ENCODE results near the gene CCDC90B.

CCDC90B gene

GRCh38 chr11:83252266-83252665 is 33.9 kb downstream of the CCDC90B start:
- no peak overlapping the region for H3K4me2 ChIP-seq (ENCODE audit: insufficient read depth, low read length, poor library complexity, severe bottlenecking)
- WGBS, 2 donors (ENCODE audit: extremely low coverage in 2 of 2, insufficient read length in 2 of 2, insufficient replicate concordance in 1 of 2): no CpG with 5 or more reads among the region's 2 CpGs

GRCh38 chr11:83249972-83250593 is 36.1 kb downstream of the CCDC90B start:
- Histone ChIP-seq H3K36me3 (replicated peaks in 1 of 2; ENCODE audit: control insufficient read depth in 2 of 2, insufficient read depth in 2 of 2, low read length in 2 of 2) (peaks cover 0 to 9% of the 10 kb centered on the region in 2 donors), H4K91ac (ENCODE audit: low read depth, low read length, poor library complexity) (no peak overlapping the region), H3K9me3 (replicated peaks in 1 of 2; ENCODE audit: control insufficient read depth in 2 of 2, insufficient read depth in 1 of 2, low read depth in 1 of 2, low read length in 2 of 2) (no peaks in the 10 kb centered on the region), H3K14ac (ENCODE audit: low read length) (no peak overlapping the region), H4K8ac (ENCODE audit: low read depth, low read length) (no peak overlapping the region), H3K9ac (ENCODE audit: low read depth, low read length, poor library complexity) (no peak overlapping the region), H2BK5ac (ENCODE audit: low read length) (no peak overlapping the region), H2AFZ (ENCODE audit: low read length) (no peak overlapping the region), H3K4me2 (ENCODE audit: insufficient read depth, low read length, poor library complexity, severe bottlenecking) (no peak overlapping the region), H3K4me3 (ENCODE audit: low read length in 2 of 2) (no peak overlapping the region), H2BK120ac (ENCODE audit: low read depth, low read length) (no peak overlapping the region), H3K23ac (ENCODE audit: low read depth, low read length, poor library complexity) (no peak overlapping the region), H3K4ac (ENCODE audit: low read length) (no peak overlapping the region), H3K4me1 (ENCODE audit: control insufficient read depth in 2 of 2, insufficient read depth in 1 of 2, low read depth in 1 of 2, low read length in 2 of 2) (no peaks in the 10 kb centered on the region), H2BK12ac (ENCODE audit: low read length) (no peak overlapping the region), H3K18ac (ENCODE audit: low read length) (no peak overlapping the region), H2BK15ac (ENCODE audit: low read length) (no peak overlapping the region), H3K27me3 (ENCODE audit: control insufficient read depth in 3 of 3, insufficient read depth in 3 of 3, low read depth in 1 of 3, low read length in 3 of 3) (no peaks in the 10 kb centered on the region), H3K27ac (replicated peaks; ENCODE audit: low read length) (no peak overlapping the region), H2AK5ac (ENCODE audit: low read depth, low read length) (no peak overlapping the region), H3K79me1 (ENCODE audit: low read depth, low read length) (no peaks in the 10 kb centered on the region)
- DNase-seq (ENCODE audit: low spot score): no peak
- no CpG with 5 or more reads among the region's 4 CpGs for WGBS, 2 donors (ENCODE audit: extremely low coverage in 2 of 2, insufficient read length in 2 of 2, insufficient replicate concordance in 1 of 2)

More at GRCh38 chr11:83252266-83252665, 33.9 kb downstream of the CCDC90B start:
- Histone ChIP-seq H2BK120ac (ENCODE audit: low read depth, low read length) (no peak overlapping the region), H2AK5ac (ENCODE audit: low read depth, low read length) (no peak overlapping the region), H4K91ac (ENCODE audit: low read depth, low read length, poor library complexity) (no peak overlapping the region), H3K79me1 (ENCODE audit: low read depth, low read length) (no peaks in the 10 kb centered on the region), H2BK5ac (ENCODE audit: low read length) (no peak overlapping the region), H3K14ac (ENCODE audit: low read length) (no peak overlapping the region), H3K4me3 (ENCODE audit: low read length in 2 of 2) (no peak overlapping the region), H2BK12ac (ENCODE audit: low read length) (no peak overlapping the region), H3K9me3 (replicated peaks in 1 of 2; ENCODE audit: control insufficient read depth in 2 of 2, insufficient read depth in 1 of 2, low read depth in 1 of 2, low read length in 2 of 2) (no peaks in the 10 kb centered on the region), H3K18ac (ENCODE audit: low read length) (no peak overlapping the region), H3K9ac (ENCODE audit: low read depth, low read length, poor library complexity) (no peak overlapping the region), H3K27ac (replicated peaks; ENCODE audit: low read length) (no peak overlapping the region), H3K36me3 (replicated peaks in 1 of 2; ENCODE audit: control insufficient read depth in 2 of 2, insufficient read depth in 2 of 2, low read length in 2 of 2) (peaks cover 2 to 17% of the 10 kb centered on the region in 2 donors), H3K23ac (ENCODE audit: low read depth, low read length, poor library complexity) (no peak overlapping the region), H3K4me1 (ENCODE audit: control insufficient read depth in 2 of 2, insufficient read depth in 1 of 2, low read depth in 1 of 2, low read length in 2 of 2) (no peaks in the 10 kb centered on the region), H2AFZ (ENCODE audit: low read length) (no peak overlapping the region), H3K27me3 (ENCODE audit: control insufficient read depth in 3 of 3, insufficient read depth in 3 of 3, low read depth in 1 of 3, low read length in 3 of 3) (no peaks in the 10 kb centered on the region), H3K4ac (ENCODE audit: low read length) (no peak overlapping the region), H2BK15ac (ENCODE audit: low read length) (no peak overlapping the region), H4K8ac (ENCODE audit: low read depth, low read length) (no peak overlapping the region)
- no peak for DNase-seq (ENCODE audit: low spot score)

DNA sequence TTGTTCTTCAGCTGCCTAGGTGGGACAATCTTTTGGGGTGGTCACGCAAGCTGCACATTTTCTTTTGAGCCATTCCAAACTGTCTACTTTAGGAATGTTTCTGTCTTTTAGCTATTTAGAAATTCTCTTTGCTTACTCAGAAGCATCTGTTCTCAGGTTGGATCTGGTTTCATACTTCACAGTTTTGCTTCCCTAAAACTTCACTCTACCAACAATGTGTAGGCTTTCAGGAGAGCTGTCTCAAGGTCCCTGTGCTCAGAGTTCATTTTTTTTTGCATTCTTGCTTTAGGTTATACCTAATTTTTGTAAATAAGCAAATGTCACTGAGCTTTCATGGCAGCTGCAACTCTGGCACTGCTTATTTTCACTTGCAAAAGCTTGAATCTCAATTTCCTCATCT is 36.7 kb downstream of the CCDC90B start:
- Histone ChIP-seq H2BK120ac (ENCODE audit: low read depth, low read length) (no peak overlapping the region), H4K8ac (ENCODE audit: low read depth, low read length) (no peak overlapping the region), H3K79me1 (ENCODE audit: low read depth, low read length) (no peaks in the 10 kb centered on the region), H3K9ac (ENCODE audit: low read depth, low read length, poor library complexity) (no peak overlapping the region), H2BK5ac (ENCODE audit: low read length) (no peak overlapping the region), H2AFZ (ENCODE audit: low read length) (no peak overlapping the region), H3K23ac (ENCODE audit: low read depth, low read length, poor library complexity) (no peak overlapping the region), H3K4me3 (ENCODE audit: low read length in 2 of 2) (no peak overlapping the region), H3K14ac (ENCODE audit: low read length) (no peak overlapping the region), H3K4ac (ENCODE audit: low read length) (no peak overlapping the region), H2BK15ac (ENCODE audit: low read length) (no peak overlapping the region), H3K36me3 (replicated peaks in 1 of 2; ENCODE audit: control insufficient read depth in 2 of 2, insufficient read depth in 2 of 2, low read length in 2 of 2) (peaks cover 0 to 5% of the 10 kb centered on the region in 2 donors), H3K4me1 (ENCODE audit: control insufficient read depth in 2 of 2, insufficient read depth in 1 of 2, low read depth in 1 of 2, low read length in 2 of 2) (no peaks in the 10 kb centered on the region), H3K9me3 (replicated peaks in 1 of 2; ENCODE audit: control insufficient read depth in 2 of 2, insufficient read depth in 1 of 2, low read depth in 1 of 2, low read length in 2 of 2) (no peaks in the 10 kb centered on the region), H3K18ac (ENCODE audit: low read length) (no peak overlapping the region), H3K27me3 (ENCODE audit: control insufficient read depth in 3 of 3, insufficient read depth in 3 of 3, low read depth in 1 of 3, low read length in 3 of 3) (no peaks in the 10 kb centered on the region), H3K4me2 (ENCODE audit: insufficient read depth, low read length, poor library complexity, severe bottlenecking) (no peak overlapping the region), H2AK5ac (ENCODE audit: low read depth, low read length) (no peak overlapping the region), H2BK12ac (ENCODE audit: low read length) (no peak overlapping the region), H4K91ac (ENCODE audit: low read depth, low read length, poor library complexity) (no peak overlapping the region), H3K27ac (replicated peaks; ENCODE audit: low read length) (no peak overlapping the region)
- no CpG with 5 or more reads among the region's 1 CpG for WGBS, 2 donors (ENCODE audit: extremely low coverage in 2 of 2, insufficient read length in 2 of 2, insufficient replicate concordance in 1 of 2)
- no peak for DNase-seq (ENCODE audit: low spot score)

DNA sequence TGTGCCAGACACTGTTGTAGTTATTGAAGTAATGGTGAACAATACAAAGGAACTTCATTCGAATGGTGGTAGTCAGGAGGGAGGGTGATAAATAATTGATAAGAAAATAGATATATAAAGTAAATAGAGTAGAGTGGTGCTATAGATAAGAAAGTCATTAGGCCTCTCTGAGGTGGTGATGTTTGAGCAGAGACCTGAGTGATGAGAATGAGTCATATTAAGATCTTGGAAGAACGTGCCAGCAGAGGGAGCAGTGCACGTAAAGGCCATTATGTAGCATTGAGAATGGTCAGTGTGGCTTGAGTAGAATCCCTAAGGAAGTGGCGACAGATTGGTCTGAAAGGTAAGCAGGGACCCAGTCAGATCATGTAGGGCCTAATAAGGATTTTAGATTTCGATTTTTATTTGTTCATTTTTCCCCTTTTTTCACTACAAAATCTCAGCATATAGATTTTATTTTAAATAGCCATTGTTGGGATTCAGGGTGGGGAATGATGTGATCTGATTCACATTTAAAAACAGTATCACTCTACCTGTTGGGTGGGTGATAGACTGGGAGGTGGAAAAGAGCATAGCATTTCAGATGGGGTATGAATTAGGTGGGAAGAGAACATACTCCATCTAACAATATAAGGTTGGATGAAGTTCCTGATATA is 44.7 kb downstream of the CCDC90B start:
- H2BK120ac ChIP-seq (ENCODE audit: low read depth, low read length): no peak overlapping the region
- H2AFZ ChIP-seq (ENCODE audit: low read length): no peak overlapping the region
- no peak overlapping the region for H2BK5ac ChIP-seq (ENCODE audit: low read length)
- H3K27ac ChIP-seq (replicated peaks; ENCODE audit: low read length): no peak overlapping the region
- H2BK15ac ChIP-seq (ENCODE audit: low read length): no peak overlapping the region
- peaks cover 0 to 5% of the 10 kb centered on the region in 2 donors for H3K36me3 ChIP-seq (replicated peaks in 1 of 2; ENCODE audit: control insufficient read depth in 2 of 2, insufficient read depth in 2 of 2, low read length in 2 of 2)
- no peak overlapping the region for H4K8ac ChIP-seq (ENCODE audit: low read depth, low read length)
- DNase-seq (ENCODE audit: low spot score): peak; percentile 41
- H3K4me3 ChIP-seq (ENCODE audit: low read length in 2 of 2): no peak overlapping the region
- H3K4me2 ChIP-seq (ENCODE audit: insufficient read depth, low read length, poor library complexity, severe bottlenecking): no peak overlapping the region
- H2AK5ac ChIP-seq (ENCODE audit: low read depth, low read length): no peak overlapping the region
- no peaks in the 10 kb centered on the region for H3K9me3 ChIP-seq (replicated peaks in 1 of 2; ENCODE audit: control insufficient read depth in 2 of 2, insufficient read depth in 1 of 2, low read depth in 1 of 2, low read length in 2 of 2)
- H4K91ac ChIP-seq (ENCODE audit: low read depth, low read length, poor library complexity): no peak overlapping the region
- no peaks in the 10 kb centered on the region for H3K27me3 ChIP-seq (ENCODE audit: control insufficient read depth in 3 of 3, insufficient read depth in 3 of 3, low read depth in 1 of 3, low read length in 3 of 3)
- H2BK12ac ChIP-seq (ENCODE audit: low read length): no peak overlapping the region
- H3K18ac ChIP-seq (ENCODE audit: low read length): no peak overlapping the region
- no peak overlapping the region for H3K23ac ChIP-seq (ENCODE audit: low read depth, low read length, poor library complexity)
- no peaks in the 10 kb centered on the region for H3K79me1 ChIP-seq (ENCODE audit: low read depth, low read length)
- no peak overlapping the region for H3K14ac ChIP-seq (ENCODE audit: low read length)
- H3K9ac ChIP-seq (ENCODE audit: low read depth, low read length, poor library complexity): no peak overlapping the region
- WGBS, 2 donors (ENCODE audit: extremely low coverage in 2 of 2, insufficient read length in 2 of 2, insufficient replicate concordance in 1 of 2): 100% methylated on average over 1 of the region's 5 CpGs; no CpG with 5 or more reads in 1 of the 2 donors
- H3K4me1 ChIP-seq (ENCODE audit: control insufficient read depth in 2 of 2, insufficient read depth in 1 of 2, low read depth in 1 of 2, low read length in 2 of 2): no peaks in the 10 kb centered on the region
- H3K4ac ChIP-seq (ENCODE audit: low read length): no peak overlapping the region

Measured in neuronal stem cell (in vitro differentiated cells).